Neural crest cell (in vitro differentiated cells): ENCODE measurements around the gene EIF4G3. TPM values are rescaled to one million over a fixed set of nuclear protein-coding genes. Genes with fewer than 3 reads are reported as not detected.
"Not testable (repeated sequence)": the region's sequence is repeated elsewhere in the genome, so short reads cannot be mapped to it uniquely, and the experiment has no call there.

Experiments
- DNase-seq: peaks from one replicate; pipeline ENCODE4 v3.0.0; 2021; ENCODE audit warnings: low read depth, mixed read lengths, low spot score
- H3K27ac Mint-ChIP-seq: one replicate; pipeline ENCODE4 v1.8.0; 2021; ENCODE audit warnings: mild to moderate bottlenecking, mixed read lengths; ENCODE audit not compliant: unreplicated experiment
- H3K27me3 Mint-ChIP-seq: 2 replicates; pipeline ENCODE4 v1.8.0; 2021; ENCODE audit warnings: low read depth, mild to moderate bottlenecking, mixed read lengths
- H3K36me3 Mint-ChIP-seq: 2 replicates; pipeline ENCODE4 v1.8.0; 2021; ENCODE audit warnings: low read depth, mild to moderate bottlenecking, mixed read lengths
- H3K4me1 Mint-ChIP-seq: 2 replicates; pipeline ENCODE4 v1.8.0; 2021; ENCODE audit warnings: mixed read lengths
- H3K4me3 Mint-ChIP-seq: one replicate; pipeline ENCODE4 v1.8.0; 2021; ENCODE audit warnings: mild to moderate bottlenecking, mixed read lengths
- H3K9me3 Mint-ChIP-seq: 2 replicates; pipeline ENCODE4 v1.8.0; 2021; ENCODE audit warnings: mixed read lengths
- CTCF ChIP-seq: fragments of 200-600 bp; sonication (generic); conservative IDR thresholded peaks from 2 replicates; pipeline ENCODE4 v1.5.0; 2021; ENCODE audit warnings: antibody characterized with exemption, mild to moderate bottlenecking
- total RNA-seq: library from RNA; stranded (reverse); gene quantifications from 2 replicates; pipeline ENCODE4 v1.2.1, GENCODE V29; 2021

The EIF4G3 gene
- total RNA-seq, 1 donor from 2014 or later: 97.5 TPM

- no peak for DNase-seq
- Mint-ChIP-seq H3K27ac (no peak overlapping the region), H3K27me3 (no peaks in the 10 kb centered on the region), H3K9me3 (no peaks in the 10 kb centered on the region), H3K4me1 (no peaks in the 10 kb centered on the region), H3K4me3 (no peak overlapping the region), H3K36me3 (peaks cover 38% of the 10 kb centered on the region)
- no peak for TF ChIP-seq CTCF
These were observed 322.2 kb downstream of the EIF4G3 start for GRCh38 chr1:20854529-20854928.

- not testable (repeated sequence) for H3K4me1 Mint-ChIP-seq, H3K9me3 Mint-ChIP-seq, H3K4me3 Mint-ChIP-seq, H3K27me3 Mint-ChIP-seq, DNase-seq, H3K27ac Mint-ChIP-seq
- H3K36me3 Mint-ChIP-seq: peaks cover 29% of the 10 kb centered on the region
These were observed 324.9 kb downstream of the EIF4G3 start for GRCh38 chr1:20851791-20852190.

GRCh38 chr1:20850021-20850420, 326.7 kb downstream of the EIF4G3 start:
- DNase-seq: no peak
- no peaks in the 10 kb centered on the region for H3K4me1 Mint-ChIP-seq
- H3K36me3 Mint-ChIP-seq: peaks cover 41% of the 10 kb centered on the region
- no peak overlapping the region for H3K4me3 Mint-ChIP-seq
- H3K27ac Mint-ChIP-seq: no peak overlapping the region
- H3K27me3 Mint-ChIP-seq: no peaks in the 10 kb centered on the region
- no peaks in the 10 kb centered on the region for H3K9me3 Mint-ChIP-seq
- no peak for TF ChIP-seq CTCF

GRCh38 chr1:20849100-20849499, 327.6 kb downstream of the EIF4G3 start:
- DNase-seq: no peak
- Mint-ChIP-seq H3K27me3 (no peaks in the 10 kb centered on the region), H3K4me1 (no peaks in the 10 kb centered on the region), H3K9me3 (no peaks in the 10 kb centered on the region), H3K4me3 (no peak overlapping the region), H3K36me3 (peaks cover 48% of the 10 kb centered on the region), H3K27ac (no peak overlapping the region)
- TF ChIP-seq CTCF: no peak

- no peaks in the 10 kb centered on the region for H3K27me3 Mint-ChIP-seq
- DNase-seq: no peak
- no peak overlapping the region for H3K27ac Mint-ChIP-seq
- no peak overlapping the region for H3K4me3 Mint-ChIP-seq
- no peaks in the 10 kb centered on the region for H3K9me3 Mint-ChIP-seq
- H3K36me3 Mint-ChIP-seq: peaks cover 45% of the 10 kb centered on the region
- no peak for TF ChIP-seq CTCF
- no peaks in the 10 kb centered on the region for H3K4me1 Mint-ChIP-seq
These were observed 328.5 kb downstream of the EIF4G3 start for GRCh38 chr1:20848162-20848561.

GRCh38 chr1:20847611-20848080, 329.1 kb downstream of the EIF4G3 start:
- Mint-ChIP-seq H3K36me3 (peaks cover 42% of the 10 kb centered on the region), H3K9me3 (no peaks in the 10 kb centered on the region), H3K4me3 (no peak overlapping the region), H3K4me1 (no peaks in the 10 kb centered on the region), H3K27me3 (no peaks in the 10 kb centered on the region), H3K27ac (no peak overlapping the region)
- no peak for TF ChIP-seq CTCF
- DNase-seq: no peak
